Measurements from ENCODE around the gene ZFHX3. TPM values are rescaled to one million over a fixed set of nuclear protein-coding genes. Genes with fewer than 3 reads are reported as not detected.
A peak's percentile ranks its signal among the peaks of the same experiment; 100 is the strongest.

Gene ZFHX3
- total RNA-seq, 1 donor from 2014 or later = 1.2 TPM

- H3K27me3 Mint-ChIP-seq (ENCODE audit: low read depth) = no peaks in the 10 kb centered on the region
- intact Hi-C loops (cut with micrococcal nuclease) = no loop called here
- no peaks in the 10 kb centered on the region for H3K36me3 Mint-ChIP-seq (ENCODE audit: low read depth)
- H3K9me3 Mint-ChIP-seq = peaks cover 11% of the 10 kb centered on the region
- no peak overlapping the region for H3K27ac Mint-ChIP-seq
- no peak overlapping the region for H3K4me3 Mint-ChIP-seq (ENCODE audit: low read depth)
- no peak for DNase-seq (ENCODE audit: low spot score)
- no peaks in the 10 kb centered on the region for H3K4me1 Mint-ChIP-seq (ENCODE audit: low read depth)
Observed at GRCh38 chr16:72894293-72895151, 153.4 kb downstream of the ZFHX3 start.

- no peak overlapping the region for H3K27ac Mint-ChIP-seq
- no peaks in the 10 kb centered on the region for H3K36me3 Mint-ChIP-seq (ENCODE audit: low read depth)
- DNase-seq (ENCODE audit: low spot score) = no peak
- no peaks in the 10 kb centered on the region for H3K27me3 Mint-ChIP-seq (ENCODE audit: low read depth)
- H3K4me1 Mint-ChIP-seq (ENCODE audit: low read depth) = no peaks in the 10 kb centered on the region
- H3K4me3 Mint-ChIP-seq (ENCODE audit: low read depth) = no peak overlapping the region
- intact Hi-C loops (cut with micrococcal nuclease) = no loop called here
- H3K9me3 Mint-ChIP-seq = peaks cover 19% of the 10 kb centered on the region
Observed at GRCh38 chr16:72891291-72892227, 156.4 kb downstream of the ZFHX3 start.

GRCh38 chr16:72890587-72890986 is 157.3 kb downstream of the ZFHX3 start:
- Mint-ChIP-seq H3K27ac (no peak overlapping the region), H3K4me3 (ENCODE audit: low read depth) (no peak overlapping the region), H3K9me3 (peaks cover 19% of the 10 kb centered on the region), H3K4me1 (ENCODE audit: low read depth) (no peaks in the 10 kb centered on the region), H3K36me3 (ENCODE audit: low read depth) (no peaks in the 10 kb centered on the region), H3K27me3 (ENCODE audit: low read depth) (no peaks in the 10 kb centered on the region)
- DNase-seq (ENCODE audit: low spot score) = no peak
- intact Hi-C loops (cut with micrococcal nuclease) = no loop called here

GRCh38 chr16:72889616-72890582 is 158.0 kb downstream of the ZFHX3 start:
- H3K27ac Mint-ChIP-seq = no peak overlapping the region
- peaks cover 19% of the 10 kb centered on the region for H3K9me3 Mint-ChIP-seq
- H3K27me3 Mint-ChIP-seq (ENCODE audit: low read depth) = no peaks in the 10 kb centered on the region
- no peaks in the 10 kb centered on the region for H3K36me3 Mint-ChIP-seq (ENCODE audit: low read depth)
- no peak overlapping the region for H3K4me3 Mint-ChIP-seq (ENCODE audit: low read depth)
- DNase-seq (ENCODE audit: low spot score) = no peak
- intact Hi-C loops (cut with micrococcal nuclease) = no loop called here
- H3K4me1 Mint-ChIP-seq (ENCODE audit: low read depth) = no peaks in the 10 kb centered on the region

- Mint-ChIP-seq H3K4me1 (ENCODE audit: low read depth) (peaks cover 9% of the 10 kb centered on the region), H3K36me3 (ENCODE audit: low read depth) (no peaks in the 10 kb centered on the region), H3K4me3 (ENCODE audit: low read depth) (no peak overlapping the region), H3K27ac (no peak overlapping the region), H3K27me3 (ENCODE audit: low read depth) (no peaks in the 10 kb centered on the region), H3K9me3 (peaks cover 19% of the 10 kb centered on the region)
- intact Hi-C loops (cut with micrococcal nuclease) = no loop called here
- DNase-seq (ENCODE audit: low spot score) = no peak
Observed at GRCh38 chr16:72887537-72887936, 160.4 kb downstream of the ZFHX3 start.

- Mint-ChIP-seq H3K27me3 (ENCODE audit: low read depth) (no peaks in the 10 kb centered on the region), H3K36me3 (ENCODE audit: low read depth) (no peaks in the 10 kb centered on the region)
- no peak for DNase-seq (ENCODE audit: low spot score)
Observed at GRCh38 chr16:72886346-72886974, 161.5 kb downstream of the ZFHX3 start.

GRCh38 chr16:72884573-72884972 is 163.4 kb downstream of the ZFHX3 start:
- Mint-ChIP-seq H3K4me1 (ENCODE audit: low read depth) (peaks cover 9% of the 10 kb centered on the region), H3K36me3 (ENCODE audit: low read depth) (no peaks in the 10 kb centered on the region), H3K4me3 (ENCODE audit: low read depth) (no peak overlapping the region), H3K9me3 (peaks cover 8% of the 10 kb centered on the region), H3K27ac (no peak overlapping the region), H3K27me3 (ENCODE audit: low read depth) (no peaks in the 10 kb centered on the region)
- intact Hi-C loops (cut with micrococcal nuclease) = no loop called here
- no peak for DNase-seq (ENCODE audit: low spot score)

More at GRCh38 chr16:72886346-72886974, 161.5 kb downstream of the ZFHX3 start:
- intact Hi-C loops (cut with micrococcal nuclease) = no loop called here
- Mint-ChIP-seq H3K4me3 (ENCODE audit: low read depth) (no peak overlapping the region), H3K9me3 (peaks cover 19% of the 10 kb centered on the region), H3K4me1 (ENCODE audit: low read depth) (peaks cover 9% of the 10 kb centered on the region), H3K27ac (no peak overlapping the region)

- no peak for DNase-seq (ENCODE audit: low spot score)
- Mint-ChIP-seq H3K27me3 (ENCODE audit: low read depth) (no peaks in the 10 kb centered on the region), H3K27ac (no peak overlapping the region), H3K9me3 (peaks cover 8% of the 10 kb centered on the region), H3K4me3 (ENCODE audit: low read depth) (no peak overlapping the region), H3K4me1 (ENCODE audit: low read depth) (peaks cover 9% of the 10 kb centered on the region), H3K36me3 (ENCODE audit: low read depth) (no peaks in the 10 kb centered on the region)
- intact Hi-C loops (cut with micrococcal nuclease) = no loop called here
Observed at GRCh38 chr16:72884037-72884436, 163.9 kb downstream of the ZFHX3 start.

- no peak overlapping the region for H3K4me3 Mint-ChIP-seq (ENCODE audit: low read depth)
- no peak overlapping the region for H3K27ac Mint-ChIP-seq
- intact Hi-C loops (cut with micrococcal nuclease) = no loop called here
Observed at GRCh38 chr16:72879846-72880245, 168.1 kb downstream of the ZFHX3 start.

GRCh38 chr16:72878301-72879269 is 169.3 kb downstream of the ZFHX3 start:
- intact Hi-C loops (cut with micrococcal nuclease) = no loop called here
- H3K9me3 Mint-ChIP-seq = no peaks in the 10 kb centered on the region
- peaks cover 24% of the 10 kb centered on the region for H3K4me1 Mint-ChIP-seq (ENCODE audit: low read depth)
- H3K27ac Mint-ChIP-seq = no peak overlapping the region
- H3K36me3 Mint-ChIP-seq (ENCODE audit: low read depth) = no peaks in the 10 kb centered on the region
- no peak overlapping the region for H3K4me3 Mint-ChIP-seq (ENCODE audit: low read depth)
- no peak for DNase-seq (ENCODE audit: low spot score)
- H3K27me3 Mint-ChIP-seq (ENCODE audit: low read depth) = no peaks in the 10 kb centered on the region

More at GRCh38 chr16:72879846-72880245, 168.1 kb downstream of the ZFHX3 start:
- no peak for DNase-seq (ENCODE audit: low spot score)
- Mint-ChIP-seq H3K27me3 (ENCODE audit: low read depth) (no peaks in the 10 kb centered on the region), H3K4me1 (ENCODE audit: low read depth) (peaks cover 32% of the 10 kb centered on the region), H3K9me3 (no peaks in the 10 kb centered on the region), H3K36me3 (ENCODE audit: low read depth) (no peaks in the 10 kb centered on the region)

GRCh38 chr16:72877374-72878028 is 170.4 kb downstream of the ZFHX3 start:
- no peaks in the 10 kb centered on the region for H3K27me3 Mint-ChIP-seq (ENCODE audit: low read depth)
- intact Hi-C loops (cut with micrococcal nuclease) = no loop called here
- DNase-seq (ENCODE audit: low spot score) = no peak
- H3K27ac Mint-ChIP-seq = peak overlapping the region; percentile 18
- H3K4me3 Mint-ChIP-seq (ENCODE audit: low read depth) = no peak overlapping the region
- no peaks in the 10 kb centered on the region for H3K36me3 Mint-ChIP-seq (ENCODE audit: low read depth)
- H3K9me3 Mint-ChIP-seq = no peaks in the 10 kb centered on the region
- H3K4me1 Mint-ChIP-seq (ENCODE audit: low read depth) = peaks cover 22% of the 10 kb centered on the region

All from activated T-helper 2 cell treated with anti-CD3 and anti-CD28 coated beads, Interferon-gamma antibody, Interleukin-2, Interleukin-4, amounts not matched to agents 10 μg/mL and 5 μg/mL and 100 μg/mL, durations not matched to agents 14 hours and 24 hours and 36 hours (primary cell).